CD4-positive, alpha-beta T cell treated with Interleukin-17A for 4 hours (primary cell): ENCODE data around the gene NOSIP.

Experiments used
- DNase-seq: peaks from one replicate; pipeline ENCODE4 v3.0.0-alpha.2; 2020; ENCODE audit warnings: mixed read lengths

Gene NOSIP

GRCh38 chr19:49544154-49544553 is 36.2 kb downstream of the NOSIP start:
- no peak for DNase-seq

DNA sequence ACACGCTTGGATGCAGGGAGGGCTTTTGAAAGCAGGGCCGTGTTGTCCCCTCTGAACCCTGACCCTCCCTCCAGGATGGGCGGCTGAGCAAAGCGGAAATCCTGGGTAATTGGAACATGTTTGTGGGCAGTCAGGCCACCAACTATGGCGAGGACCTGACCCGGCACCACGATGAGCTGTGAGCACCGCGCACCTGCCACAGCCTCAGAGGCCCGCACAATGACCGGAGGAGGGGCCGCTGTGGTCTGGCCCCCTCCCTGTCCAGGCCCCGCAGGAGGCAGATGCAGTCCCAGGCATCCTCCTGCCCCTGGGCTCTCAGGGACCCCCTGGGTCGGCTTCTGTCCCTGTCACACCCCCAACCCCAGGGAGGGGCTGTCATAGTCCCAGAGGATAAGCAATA is 37.3 kb downstream of the NOSIP start:
- DNase-seq, result no peak

DNA sequence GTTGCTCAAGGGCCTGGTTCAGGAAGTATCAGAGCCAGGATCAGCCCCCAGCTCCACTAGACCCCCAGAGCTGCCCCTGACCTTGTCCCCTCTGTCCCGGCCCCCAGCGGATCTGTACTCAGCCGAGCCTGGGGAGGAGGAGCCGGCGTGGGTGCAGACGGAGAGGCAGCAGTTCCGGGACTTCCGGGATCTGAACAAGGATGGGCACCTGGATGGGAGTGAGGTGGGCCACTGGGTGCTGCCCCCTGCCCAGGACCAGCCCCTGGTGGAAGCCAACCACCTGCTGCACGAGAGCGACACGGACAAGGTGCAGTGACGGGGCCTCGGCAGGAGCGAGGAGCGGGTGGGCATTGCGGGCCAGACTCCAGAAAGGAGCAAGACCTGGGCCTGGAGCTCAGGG is 37.9 kb downstream of the NOSIP start:
- no peak for DNase-seq

- DNase-seq, result no peak
Observed at GRCh38 chr19:49541914-49542313, 38.4 kb downstream of the NOSIP start.

- no peak for DNase-seq
Observed at GRCh38 chr19:49539192-49539952, 41.0 kb downstream of the NOSIP start.

DNA sequence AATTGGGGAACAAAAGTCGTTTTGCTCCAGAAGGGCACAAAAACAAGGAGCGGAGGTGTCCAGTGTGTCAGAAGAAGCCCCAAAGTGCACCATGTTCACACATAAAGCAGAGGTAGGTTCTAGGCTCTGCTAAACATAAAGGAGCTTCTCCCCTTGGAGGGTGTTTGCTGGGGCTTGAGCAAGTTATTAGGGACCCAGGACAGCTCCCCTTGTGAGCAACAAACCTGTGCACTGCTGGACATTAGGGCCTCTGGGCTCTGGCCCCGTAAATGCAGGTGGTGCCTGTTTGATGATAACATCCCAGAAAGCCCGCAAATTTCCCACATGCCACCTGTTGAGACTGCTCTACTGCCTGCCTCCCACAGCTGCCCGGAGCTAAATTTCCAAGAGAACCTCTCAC is 41.7 kb downstream of the NOSIP start:
- DNase-seq, result no peak

DNA sequence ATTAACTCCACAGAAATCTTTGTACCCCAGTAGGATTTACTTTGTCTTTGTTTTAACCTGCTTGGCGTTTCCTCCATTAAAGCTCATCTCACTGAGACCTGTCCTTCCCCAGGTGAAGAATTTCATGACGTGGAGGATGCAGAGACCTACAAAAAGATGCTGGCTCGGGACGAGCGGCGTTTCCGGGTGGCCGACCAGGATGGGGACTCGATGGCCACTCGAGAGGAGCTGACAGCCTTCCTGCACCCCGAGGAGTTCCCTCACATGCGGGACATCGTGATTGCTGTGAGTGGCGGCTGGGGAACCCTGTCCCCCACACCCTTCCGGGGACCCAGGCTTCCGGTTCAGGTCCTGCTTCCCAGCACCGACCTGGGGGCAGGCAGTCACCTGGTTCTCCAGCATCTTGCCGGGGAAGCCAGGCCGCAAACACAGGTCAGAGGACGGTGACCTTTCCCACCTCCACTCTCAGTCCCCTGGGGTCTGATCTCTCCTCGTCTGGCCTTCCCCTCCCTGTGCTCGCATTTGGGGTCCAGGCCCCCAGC is 43.4 kb downstream of the NOSIP start:
- DNase-seq, result no peak

- peak; percentile 16 for DNase-seq
Observed at GRCh38 chr19:49534632-49535385, 45.5 kb downstream of the NOSIP start.

DNA sequence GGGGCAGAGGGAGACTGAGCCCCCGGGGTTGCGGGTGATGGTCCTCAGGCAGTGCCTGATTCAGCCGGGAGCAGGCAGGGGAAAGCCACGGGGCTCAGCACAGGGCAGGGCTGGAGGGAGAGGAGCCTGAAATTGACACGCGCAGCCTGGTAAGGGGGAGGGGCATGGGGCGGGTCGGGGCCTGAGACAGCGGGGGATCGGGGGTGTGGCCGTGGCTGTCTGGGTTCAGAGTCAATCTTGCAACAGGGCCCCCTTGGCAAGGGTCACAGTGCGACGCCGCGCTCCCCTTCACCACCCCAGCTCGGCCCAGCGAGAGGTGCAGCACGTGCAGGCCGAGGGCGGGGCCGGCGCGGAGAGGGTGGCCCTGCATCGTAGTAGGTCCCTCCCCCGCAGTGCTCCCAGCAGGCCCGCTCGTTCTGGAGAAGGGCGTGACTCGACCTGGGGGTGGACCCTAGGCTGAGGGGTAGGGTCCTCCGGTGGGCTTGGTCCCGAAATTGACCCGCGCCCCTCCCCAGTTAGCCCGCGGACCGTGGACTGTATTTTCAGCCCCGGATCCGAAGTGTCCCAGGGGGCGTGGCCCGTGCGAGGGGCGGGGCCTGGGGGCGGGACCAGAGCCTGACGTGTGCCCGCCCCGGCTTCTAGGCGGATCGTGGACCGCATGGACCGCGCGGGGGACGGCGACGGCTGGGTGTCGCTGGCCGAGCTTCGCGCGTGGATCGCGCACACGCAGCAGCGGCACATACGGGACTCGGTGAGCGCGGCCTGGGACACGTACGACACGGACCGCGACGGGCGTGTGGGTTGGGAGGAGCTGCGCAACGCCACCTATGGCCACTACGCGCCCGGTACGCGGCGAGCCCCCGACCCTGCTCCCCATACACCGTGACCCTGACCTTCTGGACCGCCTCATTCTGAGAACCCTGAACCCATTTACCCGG is 46.5 kb downstream of the NOSIP start:
- DNase-seq, result peak; percentile 90

DNA sequence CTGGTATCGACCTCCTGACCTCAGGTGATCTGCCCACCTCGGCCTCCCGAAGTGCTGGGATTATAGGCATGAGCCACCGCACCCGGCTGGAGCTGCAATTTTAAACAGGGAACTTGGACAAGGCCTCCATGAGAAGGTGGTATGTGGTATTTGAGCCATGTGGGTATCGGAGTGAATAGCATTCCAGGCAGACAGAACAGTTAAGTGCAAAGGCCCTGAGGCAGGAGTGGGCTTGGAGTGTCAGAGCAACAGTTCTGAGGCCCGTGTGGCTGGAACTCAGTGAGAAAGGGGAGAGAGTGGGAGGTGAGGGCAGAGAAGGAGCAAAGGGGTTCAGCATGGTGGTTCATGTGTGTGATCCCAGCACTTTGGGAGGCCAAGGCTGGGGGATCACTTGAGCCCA is 49.6 kb downstream of the NOSIP start:
- DNase-seq, result no peak

DNA sequence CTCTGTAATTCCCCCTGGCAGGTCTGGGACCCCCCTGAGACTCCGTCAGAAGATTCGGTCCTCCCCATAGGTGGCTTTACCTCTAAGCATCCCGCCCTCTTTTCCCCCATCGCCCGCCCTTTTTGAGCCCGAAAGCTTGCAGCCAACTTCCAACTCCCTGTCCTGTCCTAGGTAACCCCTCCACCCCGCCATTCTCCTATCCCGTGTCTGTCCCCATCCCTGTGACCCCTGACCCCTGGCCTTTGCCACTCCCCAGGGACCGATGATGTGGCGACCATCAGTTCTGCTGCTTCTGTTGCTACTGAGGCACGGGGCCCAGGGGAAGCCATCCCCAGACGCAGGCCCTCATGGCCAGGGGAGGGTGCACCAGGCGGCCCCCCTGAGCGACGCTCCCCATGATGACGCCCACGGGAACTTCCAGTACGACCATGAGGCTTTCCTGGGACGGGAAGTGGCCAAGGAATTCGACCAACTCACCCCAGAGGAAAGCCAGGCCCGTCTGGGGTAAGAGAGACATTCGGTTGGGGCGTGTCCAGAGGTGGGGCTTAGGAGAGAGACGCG is 52.1 kb downstream of the NOSIP start:
- no peak for DNase-seq

GRCh38 chr19:49524812-49525455 is 55.4 kb downstream of the NOSIP start:
- no peak for DNase-seq

DNA sequence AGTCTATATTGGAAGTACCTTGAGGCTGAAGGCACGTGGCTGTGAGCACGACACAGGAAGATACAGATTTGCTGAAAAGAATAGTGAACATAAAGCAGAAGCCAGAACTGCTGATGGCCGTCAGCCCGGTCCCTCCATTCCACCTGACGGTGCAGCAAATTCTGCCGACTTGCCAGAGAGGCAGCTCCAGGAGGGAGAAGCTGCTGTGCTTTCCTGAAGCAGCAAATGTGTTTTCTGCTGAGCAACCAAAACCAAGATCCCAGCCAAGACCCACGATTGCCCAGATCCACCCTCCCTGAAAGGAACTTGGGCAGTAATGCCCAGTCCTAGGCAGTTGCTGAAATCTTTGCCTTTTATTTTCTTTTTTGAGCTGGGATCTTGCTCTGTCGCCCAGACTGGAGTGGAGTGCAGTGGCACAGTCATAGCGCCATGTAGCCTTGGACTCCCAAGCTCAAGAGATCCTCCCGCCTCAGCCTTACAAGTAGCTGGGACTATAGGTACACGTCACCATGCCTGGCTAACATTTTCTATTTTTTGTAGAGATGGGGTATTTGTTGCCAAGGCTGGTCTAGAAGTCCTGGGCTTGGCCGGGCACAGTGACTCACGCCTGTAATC is 59.5 kb downstream of the NOSIP start:
- DNase-seq, result no peak

- DNase-seq, result no peak
Observed at GRCh38 chr19:49518033-49518432, 62.3 kb downstream of the NOSIP start.

- DNase-seq, result no peak
Observed at GRCh38 chr19:49515767-49516166, 64.6 kb downstream of the NOSIP start.

- no peak for DNase-seq
Observed at GRCh38 chr19:49514151-49514550, 66.2 kb downstream of the NOSIP start.

DNA sequence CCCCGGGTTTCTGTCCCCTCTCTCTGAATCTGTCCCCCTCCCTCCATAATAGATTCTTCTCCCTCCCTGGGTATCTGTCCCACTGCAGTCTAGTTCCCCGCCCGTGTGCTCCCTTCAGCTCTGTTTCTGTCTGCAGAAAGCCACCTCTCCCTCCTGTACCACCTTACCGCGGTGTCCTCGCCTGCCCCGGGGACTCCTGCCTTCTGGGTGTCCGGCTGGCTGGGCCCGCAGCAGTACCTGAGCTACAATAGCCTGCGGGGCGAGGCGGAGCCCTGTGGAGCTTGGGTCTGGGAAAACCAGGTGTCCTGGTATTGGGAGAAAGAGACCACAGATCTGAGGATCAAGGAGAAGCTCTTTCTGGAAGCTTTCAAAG is 66.6 kb downstream of the NOSIP start:
- DNase-seq, result no peak

DNA sequence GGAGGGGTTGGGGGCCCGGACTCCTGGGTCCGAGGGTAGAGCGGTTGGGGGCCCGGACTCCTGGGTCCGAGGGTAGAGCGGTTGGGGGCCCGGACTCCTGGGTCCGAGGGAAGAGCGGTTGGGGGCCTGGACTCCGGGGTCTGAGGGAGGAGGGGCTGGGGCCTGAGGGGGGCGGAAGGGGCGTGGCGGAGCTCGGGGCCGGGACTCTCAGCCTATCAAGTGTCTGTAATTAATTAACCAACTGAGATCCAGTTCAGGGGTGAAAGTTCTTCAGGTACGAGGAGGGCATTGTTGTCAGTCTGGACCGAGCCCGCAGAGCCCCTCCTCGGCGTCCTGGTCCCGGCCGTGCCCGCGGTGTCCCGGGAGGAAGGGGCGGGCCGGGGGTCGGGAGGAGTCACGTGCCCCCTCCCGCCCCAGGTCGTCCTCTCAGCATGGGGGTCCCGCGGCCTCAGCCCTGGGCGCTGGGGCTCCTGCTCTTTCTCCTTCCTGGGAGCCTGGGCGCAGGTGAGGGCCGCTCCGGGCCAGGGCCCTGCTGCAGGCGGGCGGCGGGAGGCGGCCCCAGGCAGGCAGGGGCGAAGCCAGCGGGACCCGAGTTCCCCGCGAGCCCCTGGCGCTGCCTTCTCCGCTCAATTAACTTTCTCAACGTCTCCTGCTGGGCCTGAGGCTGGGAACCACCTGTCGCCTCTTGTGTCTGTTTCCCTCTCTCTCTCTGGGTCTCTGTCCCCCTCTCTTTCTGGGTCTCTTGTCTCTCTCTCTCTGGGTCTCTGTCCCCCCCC is 67.2 kb downstream of the NOSIP start:
- DNase-seq, result peak; percentile 67

- DNase-seq, result no peak
Observed at GRCh38 chr19:49507803-49508494, 72.4 kb downstream of the NOSIP start.

GRCh38 chr19:49506575-49507105 is 73.7 kb downstream of the NOSIP start:
- peak; percentile 85 for DNase-seq
